Upper lobe of right lung (tissue), 1 donor: ENCODE measurements around the gene PPP2R3B. TPM values are rescaled to one million over a fixed set of nuclear protein-coding genes. Genes with fewer than 3 reads are reported as not detected.

ENCODE experiments used
- ATAC-seq: fragments of 200-7000 bp; cut with Tn5 transposase; one replicate; pipeline ENCODE4 v1.9.1; 2020; ENCODE audit warnings: mild to moderate bottlenecking, moderate library complexity
- DNase-seq: peaks from one replicate; pipeline ENCODE4 v3.0.0-alpha.2; 2020
- H3K27ac ChIP-seq: fragments of 200-600 bp; one replicate; pipeline ENCODE4 v1.8.0; 2022
- H3K27me3 ChIP-seq: fragments of 200-600 bp; one replicate; pipeline ENCODE4 v1.8.0; 2022; ENCODE audit warnings: mild to moderate bottlenecking
- H3K36me3 ChIP-seq: fragments of 200-600 bp; one replicate; pipeline ENCODE4 v1.8.0; 2022
- H3K4me1 ChIP-seq: fragments of 200-600 bp; one replicate; pipeline ENCODE4 v1.8.0; 2022
- H3K4me3 ChIP-seq: fragments of 200-600 bp; one replicate; pipeline ENCODE4 v1.8.0; 2022; ENCODE audit warnings: mild to moderate bottlenecking
- H3K9me3 ChIP-seq: fragments of 200-600 bp; one replicate; pipeline ENCODE4 v1.8.0; 2022
- intact Hi-C: fragments of 100-400 bp; cut with DNase I; formaldehyde crosslinking; loops from one replicate; pipeline ENCODE4 v1.11.0; 2022
- total RNA-seq: library from RNA; stranded (reverse); fragmentation: NEBNext Ultra II Directional; extraction: Animal tissue kit (Norgen Biotek cat#: 25700); gene quantifications from one replicate; pipeline ENCODE4 v1.2.1, GENCODE V29; 2021
- TF ChIP-seq, protein P1 (sequence below): fragments of 200-600 bp; IDR thresholded peaks from one replicate; pipeline ENCODE4 v1.8.0; 2022; ENCODE audit warnings: antibody characterized with exemption
- donor health status: DM: no; HTN: yes; CAD: no; lungs with severe emphysema.

Gene PPP2R3B
- total RNA-seq, 1 donor from 2014 or later: 12.8 TPM

DNA sequence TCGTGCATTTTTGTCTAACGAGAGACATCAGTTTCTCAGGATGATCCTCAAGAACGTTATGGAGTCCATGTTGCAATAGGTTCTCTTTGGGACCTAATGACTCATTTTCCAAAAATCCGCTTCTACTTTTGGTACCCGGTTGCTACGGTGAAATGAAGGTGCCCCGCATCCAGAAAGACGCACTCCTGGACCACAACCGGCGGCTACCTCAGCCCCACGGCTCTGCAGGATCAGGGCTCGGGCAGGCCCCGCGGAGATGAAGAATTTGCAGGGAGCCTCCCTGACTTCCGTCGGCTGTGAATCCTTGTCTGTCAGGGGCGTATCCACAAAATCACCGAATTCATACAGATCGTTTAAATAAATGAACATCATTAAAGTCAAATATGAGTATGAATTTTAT lies 83.7 kb downstream of the PPP2R3B start:
- H3K27ac ChIP-seq: no peak overlapping the region
- TF ChIP-seq, protein P1, sequence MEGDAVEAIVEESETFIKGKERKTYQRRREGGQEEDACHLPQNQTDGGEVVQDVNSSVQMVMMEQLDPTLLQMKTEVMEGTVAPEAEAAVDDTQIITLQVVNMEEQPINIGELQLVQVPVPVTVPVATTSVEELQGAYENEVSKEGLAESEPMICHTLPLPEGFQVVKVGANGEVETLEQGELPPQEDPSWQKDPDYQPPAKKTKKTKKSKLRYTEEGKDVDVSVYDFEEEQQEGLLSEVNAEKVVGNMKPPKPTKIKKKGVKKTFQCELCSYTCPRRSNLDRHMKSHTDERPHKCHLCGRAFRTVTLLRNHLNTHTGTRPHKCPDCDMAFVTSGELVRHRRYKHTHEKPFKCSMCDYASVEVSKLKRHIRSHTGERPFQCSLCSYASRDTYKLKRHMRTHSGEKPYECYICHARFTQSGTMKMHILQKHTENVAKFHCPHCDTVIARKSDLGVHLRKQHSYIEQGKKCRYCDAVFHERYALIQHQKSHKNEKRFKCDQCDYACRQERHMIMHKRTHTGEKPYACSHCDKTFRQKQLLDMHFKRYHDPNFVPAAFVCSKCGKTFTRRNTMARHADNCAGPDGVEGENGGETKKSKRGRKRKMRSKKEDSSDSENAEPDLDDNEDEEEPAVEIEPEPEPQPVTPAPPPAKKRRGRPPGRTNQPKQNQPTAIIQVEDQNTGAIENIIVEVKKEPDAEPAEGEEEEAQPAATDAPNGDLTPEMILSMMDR: no peak
- H3K27me3 ChIP-seq: no peaks in the 10 kb centered on the region
- intact Hi-C loops: no loop called here
- H3K4me3 ChIP-seq: no peak overlapping the region
- DNase-seq: no peak
- no peaks in the 10 kb centered on the region for H3K4me1 ChIP-seq
- ATAC-seq: no peak
- H3K36me3 ChIP-seq: peaks cover 79% of the 10 kb centered on the region
- H3K9me3 ChIP-seq: no peaks in the 10 kb centered on the region

DNA sequence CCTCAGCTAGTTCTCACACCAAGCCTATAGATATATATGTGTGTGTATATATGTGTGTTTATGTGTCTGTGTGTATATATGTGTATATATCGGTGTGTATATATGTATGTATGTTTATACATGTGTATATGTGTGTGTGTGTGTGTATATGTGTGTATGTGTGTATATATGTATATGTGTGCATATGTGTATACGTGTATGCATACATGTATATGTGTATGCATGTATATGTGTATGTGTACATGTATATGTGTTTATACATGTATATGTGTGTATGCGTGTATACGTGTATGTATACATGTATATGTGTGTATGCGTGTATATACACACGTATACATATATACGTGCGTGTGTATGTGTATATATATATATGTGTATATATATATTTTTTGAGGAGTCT lies 86.4 kb downstream of the PPP2R3B start:
- Histone ChIP-seq H3K4me1 (no peaks in the 10 kb centered on the region), H3K9me3 (no peaks in the 10 kb centered on the region), H3K27me3 (no peaks in the 10 kb centered on the region), H3K36me3 (peaks cover 60% of the 10 kb centered on the region), H3K4me3 (no peak overlapping the region), H3K27ac (no peak overlapping the region)
- TF ChIP-seq, protein P1: no peak
- intact Hi-C loops: no loop called here
- no peak for ATAC-seq
- no peak for DNase-seq

DNA sequence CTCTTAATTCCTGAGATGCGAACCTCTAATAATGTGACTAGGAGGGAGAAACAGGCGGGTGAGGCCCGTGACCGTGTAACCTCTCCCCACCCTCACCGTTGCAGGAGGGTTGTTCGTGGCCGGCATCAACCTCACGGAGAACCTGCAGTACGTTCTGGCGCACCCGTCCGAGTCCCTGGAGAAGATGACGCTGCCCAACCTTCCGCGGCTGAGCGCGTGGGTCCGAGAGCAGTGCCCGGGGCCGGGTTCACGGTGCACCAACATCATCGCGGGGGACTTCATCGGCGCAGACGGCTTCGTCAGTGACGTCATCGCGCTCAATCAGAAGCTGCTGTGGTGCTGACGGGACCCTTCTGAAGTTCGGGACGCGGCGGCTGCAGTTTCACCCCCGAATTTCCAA lies 87.7 kb downstream of the PPP2R3B start:
- Histone ChIP-seq H3K9me3 (no peaks in the 10 kb centered on the region), H3K27me3 (no peaks in the 10 kb centered on the region), H3K27ac (no peak overlapping the region), H3K36me3 (peaks cover 64% of the 10 kb centered on the region), H3K4me1 (no peaks in the 10 kb centered on the region), H3K4me3 (no peak overlapping the region)
- TF ChIP-seq, protein P1: no peak
- ATAC-seq (no peak), DNase-seq (no peak)
- intact Hi-C loops: no loop called here

DNA sequence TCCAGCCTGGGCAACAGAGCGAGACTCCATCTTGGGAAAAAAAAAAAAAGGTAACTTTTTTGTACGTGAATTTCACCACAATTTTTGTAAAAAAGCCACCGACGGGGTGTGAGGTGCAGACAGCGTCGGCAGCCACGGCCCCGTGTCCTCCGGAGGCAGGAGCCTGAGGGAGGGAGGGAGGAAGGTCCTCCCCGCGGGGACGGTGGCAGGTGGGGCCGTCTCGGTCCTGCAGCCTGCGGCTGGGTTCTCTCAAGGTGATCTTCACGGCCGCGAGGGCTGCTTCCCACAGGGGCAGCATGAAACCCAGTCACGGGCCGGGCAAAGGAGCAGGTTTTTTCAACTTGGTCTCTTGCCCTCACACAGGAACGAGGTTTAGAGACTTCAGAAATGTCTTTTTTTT lies 91.6 kb downstream of the PPP2R3B start:
- intact Hi-C loops: no loop called here
- ATAC-seq (no peak), DNase-seq (peak; percentile 36)
- TF ChIP-seq, protein P1: no peak
- no peaks in the 10 kb centered on the region for H3K27me3 ChIP-seq
- H3K9me3 ChIP-seq: no peaks in the 10 kb centered on the region
- H3K4me1 ChIP-seq: no peaks in the 10 kb centered on the region
- no peak overlapping the region for H3K27ac ChIP-seq
- H3K36me3 ChIP-seq: peaks cover 61% of the 10 kb centered on the region
- no peak overlapping the region for H3K4me3 ChIP-seq

DNA sequence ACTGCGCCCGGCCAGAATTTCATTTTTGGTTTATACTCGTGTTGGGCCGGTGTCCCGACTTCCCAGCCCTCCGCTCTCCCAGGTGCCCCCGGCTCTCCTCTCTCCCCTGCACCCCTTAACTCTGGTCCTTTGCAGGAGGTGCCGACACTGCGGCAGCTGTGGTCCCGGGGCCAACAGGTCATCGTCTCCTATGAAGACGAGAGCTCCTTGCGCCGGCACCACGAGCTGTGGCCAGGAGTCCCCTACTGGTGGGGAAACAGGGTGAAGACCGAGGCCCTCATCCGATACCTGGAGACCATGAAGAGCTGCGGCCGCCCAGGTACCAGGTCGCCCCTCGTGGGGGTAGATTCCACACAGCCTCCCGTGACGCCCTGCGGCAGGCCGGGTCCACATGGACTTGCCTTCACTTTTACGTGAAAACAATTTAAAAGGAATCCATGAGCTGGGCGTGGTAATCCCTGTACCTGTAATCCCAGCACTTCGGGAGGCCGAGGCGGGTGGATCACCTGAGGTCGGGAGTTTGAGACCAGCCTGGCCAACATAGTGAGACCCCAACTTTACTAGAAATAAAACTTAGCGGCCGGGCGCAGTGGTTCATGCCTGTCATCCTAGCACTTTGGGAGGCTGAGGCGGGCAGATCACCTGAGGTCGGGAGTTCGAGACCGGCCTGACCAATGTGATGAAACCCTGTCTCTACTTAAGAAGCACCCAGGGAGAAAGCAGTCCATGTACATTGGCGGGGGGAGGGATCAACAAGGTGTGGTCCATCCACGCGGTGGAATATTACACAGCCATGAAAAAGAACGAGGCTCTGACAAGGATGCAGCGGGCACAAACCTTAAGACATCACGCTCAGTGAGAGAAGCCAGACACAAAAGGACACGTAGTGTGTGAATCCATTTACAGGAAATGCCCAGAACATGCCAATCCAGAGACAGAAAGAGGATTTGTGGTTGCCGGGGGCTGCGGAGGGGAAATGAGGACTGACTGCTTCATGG lies 93.5 kb downstream of the PPP2R3B start:
- no peak overlapping the region for H3K4me3 ChIP-seq
- DNase-seq: peak; percentile 56
- peaks cover 66% of the 10 kb centered on the region for H3K36me3 ChIP-seq
- H3K27me3 ChIP-seq: no peaks in the 10 kb centered on the region
- H3K27ac ChIP-seq: no peak overlapping the region
- TF ChIP-seq, protein P1: no peak
- no peaks in the 10 kb centered on the region for H3K4me1 ChIP-seq
- no peaks in the 10 kb centered on the region for H3K9me3 ChIP-seq
- no peak for ATAC-seq
- intact Hi-C loops: no loop called here
